GM11168 (cell line): ENCODE measurements around the gene SCGB2B2.

ENCODE experiments used
- in situ Hi-C: fragments of 300-500 bp; cut with MboI; formaldehyde crosslinking; loops from one replicate; pipeline ENCODE4 v1.12.0; 2022; ENCODE audit warnings: low sequenced_read_pairs; ENCODE audit not compliant: unreplicated experiment

Gene SCGB2B2

GRCh38 chr19:34639491-34640085, 37.4 kb downstream of the SCGB2B2 start:
- in situ Hi-C loops: loop anchor here (10.0 kb wide), 1 partner anchor 75 kb away; no protein-coding TSS in a partner anchor

DNA sequence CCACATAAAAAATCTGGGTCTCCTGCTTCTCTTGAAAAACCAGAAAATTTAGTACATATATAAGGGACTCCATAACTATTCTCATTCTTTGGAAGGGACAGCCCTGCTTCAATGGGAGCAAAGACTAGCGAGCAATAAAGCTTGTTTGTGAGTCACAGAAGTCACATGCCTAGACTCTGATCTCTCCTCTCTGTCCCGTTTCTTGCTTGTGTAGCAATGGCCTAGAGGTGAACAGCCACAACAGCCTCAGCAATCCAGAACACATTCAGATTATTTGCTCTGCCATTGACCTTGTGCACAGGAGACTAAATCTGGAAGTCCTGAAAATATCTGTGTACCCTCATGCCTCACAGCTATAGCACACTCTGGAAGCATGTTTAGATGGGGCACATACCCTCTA, 43.2 kb downstream of the SCGB2B2 start:
- in situ Hi-C loops: no loop called here
